Stimulated activated CD4-positive, alpha-beta T cell treated with anti-CD3 and anti-CD28 coated beads, TNF-alpha, amount 100 ng/mL, for 1 hour (primary cell): Measurements from ENCODE around the gene ELMO1.
A peak's percentile ranks its signal among the peaks of the same experiment; 100 is the strongest.

ENCODE experiments used
- DNase-seq, 3 donors: peaks; one replicate each; pipeline ENCODE4 v3.0.0-alpha.2; 2020; ENCODE audit warnings: low read depth in 3 of 3, low spot score in 1 of 3

Gene ELMO1

DNA sequence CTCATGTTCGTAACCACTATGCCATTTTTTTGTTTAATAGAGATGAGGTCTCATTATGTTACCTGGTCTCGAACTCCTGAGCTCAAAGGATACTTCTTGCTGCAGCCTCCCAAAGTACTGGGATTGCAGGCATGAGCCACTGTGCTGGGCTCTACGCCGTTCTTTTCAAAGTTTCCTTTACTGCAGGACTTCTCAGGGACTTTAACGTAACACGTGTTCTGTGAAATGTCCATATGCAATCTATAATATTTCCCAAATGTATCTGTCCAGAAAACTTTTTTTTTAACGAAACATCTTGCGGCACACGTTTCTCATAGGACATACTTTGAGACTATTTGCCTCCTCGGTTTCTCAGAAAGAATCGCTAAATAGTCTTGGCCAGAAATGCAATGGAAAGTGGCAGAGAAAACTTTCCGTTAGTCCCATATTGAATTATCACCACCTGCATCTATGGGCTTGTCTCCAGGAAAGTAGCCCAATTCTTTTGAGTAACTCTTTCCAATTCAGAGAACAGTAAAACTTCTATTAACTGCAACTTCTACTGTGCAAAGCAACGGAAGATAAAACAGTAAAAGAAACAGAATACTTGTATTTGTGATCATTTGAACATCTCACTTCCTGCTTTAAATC, 96.3 kb downstream of the ELMO1 start:
- DNase-seq, result no peak

DNA sequence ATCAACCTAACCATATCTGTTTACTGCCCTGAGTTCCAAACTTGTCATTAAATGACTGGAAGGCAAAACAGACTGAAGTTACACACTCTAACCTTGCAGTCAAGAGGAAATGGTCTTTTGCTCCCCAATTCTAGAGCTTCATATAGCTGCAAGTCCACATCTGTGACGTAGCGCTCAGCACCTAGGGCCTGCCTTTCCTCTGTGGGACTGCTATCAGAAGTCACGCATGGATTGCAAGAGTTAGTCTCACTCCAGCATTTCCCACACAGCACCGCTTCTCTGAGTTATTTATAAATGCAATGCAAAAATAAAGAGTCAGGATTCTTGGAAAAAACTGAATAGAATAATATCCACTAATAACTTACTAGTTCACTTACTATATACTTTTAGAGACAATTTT, 96.9 kb downstream of the ELMO1 start:
- no peak for DNase-seq

DNA sequence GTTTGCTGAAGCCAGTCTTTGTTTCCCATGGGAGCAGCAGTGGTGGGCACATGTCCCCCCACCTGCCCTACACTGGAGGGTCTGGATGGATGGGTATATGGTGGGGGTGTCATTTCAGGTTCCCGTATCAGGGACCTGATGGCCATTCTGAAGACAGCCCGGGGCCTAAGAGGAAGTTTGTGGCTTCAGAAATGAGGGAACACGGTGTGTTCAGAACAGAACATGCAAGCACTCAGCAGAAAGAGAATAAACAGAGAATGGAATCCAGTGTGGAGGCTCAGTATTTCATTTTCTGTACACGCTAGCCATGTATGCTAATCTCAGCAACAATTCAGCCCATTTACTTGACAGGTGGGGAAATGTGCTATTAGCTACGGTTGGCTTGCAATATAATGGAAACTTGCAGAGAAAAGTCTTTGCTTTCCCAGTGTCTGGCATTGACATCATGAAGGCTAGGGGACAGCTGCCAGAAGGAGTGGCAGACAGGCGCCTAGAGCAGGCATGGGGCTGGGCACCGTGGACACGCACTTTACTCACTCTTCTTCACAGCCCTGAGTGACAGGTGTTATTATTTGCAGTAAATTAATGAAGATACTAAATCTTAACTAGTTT, 98.6 kb downstream of the ELMO1 start:
- DNase-seq, result no peak

DNA sequence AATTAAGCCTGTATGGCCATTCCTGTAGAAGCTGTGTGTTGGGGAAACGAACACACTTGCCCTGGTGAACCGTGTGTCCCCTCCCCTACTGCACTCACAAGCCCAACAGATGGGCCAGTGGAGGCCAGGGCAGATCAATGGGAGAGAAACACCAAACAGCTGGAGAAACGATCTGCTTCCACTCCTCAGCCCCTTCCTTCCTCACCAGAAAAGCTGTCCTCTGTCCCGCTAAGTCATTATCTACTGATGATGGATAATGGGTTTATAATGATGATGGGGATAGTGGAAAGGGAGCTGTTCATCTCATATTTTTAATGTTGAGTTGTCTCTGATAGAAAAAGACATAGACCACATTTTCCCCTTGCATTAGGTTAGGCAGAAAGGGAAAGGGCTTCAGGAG, 99.7 kb downstream of the ELMO1 start:
- DNase-seq, result no peak

DNA sequence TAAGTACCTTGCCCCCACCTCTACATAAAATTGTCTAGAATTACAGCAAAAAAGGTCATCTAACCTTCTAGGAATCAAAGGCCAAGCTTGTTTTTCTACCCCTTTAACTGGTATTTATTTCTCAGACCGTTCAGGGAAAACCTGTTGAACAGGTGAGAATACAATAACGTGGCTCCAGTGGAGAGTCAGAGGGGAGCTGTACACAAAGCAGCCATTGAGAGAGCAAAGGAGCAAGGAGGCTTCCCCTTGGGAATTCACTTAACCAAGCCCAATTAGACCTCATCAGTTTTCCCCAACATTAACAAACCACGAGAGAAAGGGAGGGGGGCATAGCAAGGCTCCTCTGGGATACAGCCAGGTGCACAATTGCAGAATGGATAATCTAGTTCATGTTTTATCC, 101.9 kb downstream of the ELMO1 start:
- no peak for DNase-seq

DNA sequence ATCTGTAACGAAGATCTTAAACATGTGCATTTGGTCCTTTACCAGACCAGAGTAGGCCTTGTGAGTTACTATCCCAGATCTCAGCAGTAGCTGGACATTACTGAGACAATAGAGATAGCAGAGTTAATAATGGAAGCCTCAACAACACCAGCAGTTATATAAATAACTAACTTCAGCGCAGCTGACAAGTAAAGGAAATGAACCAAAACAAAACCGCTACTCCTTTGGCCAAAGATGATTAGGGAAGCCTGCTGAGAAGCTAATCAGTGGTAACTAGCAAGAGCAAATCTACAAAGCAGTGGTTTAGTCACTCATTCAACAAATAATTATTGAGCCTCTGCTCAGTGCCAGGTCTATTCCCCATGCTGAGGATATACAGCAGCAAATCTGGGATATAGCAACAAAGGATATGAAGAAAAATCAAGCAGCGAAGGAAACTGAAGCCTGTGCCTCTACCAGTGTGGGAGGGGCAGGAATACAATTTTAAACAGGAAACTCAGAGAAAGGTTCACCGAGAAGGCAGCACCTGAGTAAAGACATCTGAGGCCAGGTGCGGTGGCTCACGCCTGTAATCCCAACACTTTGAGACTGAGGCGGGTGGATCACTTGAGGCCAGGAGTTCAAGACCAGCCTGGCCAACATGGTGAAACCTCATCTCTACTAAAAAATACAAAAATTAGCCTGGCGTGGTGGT, 103.6 kb downstream of the ELMO1 start:
- no peak for DNase-seq

DNA sequence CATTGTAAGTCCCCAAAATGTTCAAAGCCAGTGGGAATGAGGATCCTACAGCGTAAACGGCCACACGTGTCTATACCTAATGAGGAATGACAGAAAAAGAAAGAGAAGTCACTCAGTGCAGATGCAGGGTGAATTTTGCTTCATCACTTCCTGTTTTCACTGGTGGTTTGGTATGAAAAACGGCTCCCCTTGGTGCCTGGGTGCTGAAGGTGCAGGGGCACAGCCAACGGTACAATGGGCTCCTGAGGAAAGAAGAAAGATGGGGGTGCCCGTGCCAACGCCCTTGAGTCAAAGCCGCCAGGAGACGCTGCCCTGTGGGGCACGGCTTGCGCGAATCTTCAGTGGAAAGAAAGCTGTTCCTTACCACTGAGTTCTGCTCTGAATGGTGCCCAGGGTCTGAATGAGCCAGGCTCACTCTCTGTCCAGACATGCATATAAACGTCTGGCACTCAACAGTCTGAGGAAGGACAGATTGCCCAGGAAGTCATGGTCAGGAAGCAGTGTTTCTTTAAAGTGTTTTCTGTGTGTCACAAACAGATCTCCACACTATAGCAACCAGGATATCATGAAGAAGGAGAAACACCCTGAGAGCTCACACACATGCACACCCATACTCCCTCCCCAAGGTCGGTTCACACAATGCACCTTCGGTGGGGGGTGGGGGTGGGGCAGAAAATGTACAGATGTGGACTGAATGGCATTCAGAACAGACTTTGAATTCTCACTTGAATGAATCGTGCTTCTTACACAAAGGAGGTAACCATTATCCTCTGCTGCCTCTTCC, 105.8 kb downstream of the ELMO1 start:
- DNase-seq, result peak; percentile 38 to 49 (median 40)

DNA sequence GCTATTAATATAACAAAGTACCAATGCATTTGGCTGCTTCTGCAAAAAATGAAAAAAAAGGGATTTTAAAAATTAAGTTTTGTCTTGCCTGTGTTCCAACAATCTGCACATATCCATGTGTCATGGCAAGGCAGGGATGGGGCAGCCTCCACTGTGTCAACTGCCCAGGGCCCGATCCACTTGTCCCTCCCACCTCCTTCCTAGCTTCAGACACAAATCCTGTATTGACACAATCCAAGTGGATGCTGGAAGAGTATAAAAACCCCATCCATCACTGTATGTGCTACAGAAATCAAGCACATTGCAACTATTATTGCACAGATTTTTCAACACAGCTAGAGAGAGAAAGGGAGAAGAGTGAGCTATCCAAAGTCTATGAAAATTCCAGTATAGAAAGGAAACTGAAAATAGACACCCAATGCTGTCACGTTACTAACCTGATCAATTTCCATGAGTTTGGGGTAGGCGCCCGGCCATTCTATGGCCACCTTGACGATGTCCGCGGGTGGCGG, 106.4 kb downstream of the ELMO1 start:
- no peak for DNase-seq

DNA sequence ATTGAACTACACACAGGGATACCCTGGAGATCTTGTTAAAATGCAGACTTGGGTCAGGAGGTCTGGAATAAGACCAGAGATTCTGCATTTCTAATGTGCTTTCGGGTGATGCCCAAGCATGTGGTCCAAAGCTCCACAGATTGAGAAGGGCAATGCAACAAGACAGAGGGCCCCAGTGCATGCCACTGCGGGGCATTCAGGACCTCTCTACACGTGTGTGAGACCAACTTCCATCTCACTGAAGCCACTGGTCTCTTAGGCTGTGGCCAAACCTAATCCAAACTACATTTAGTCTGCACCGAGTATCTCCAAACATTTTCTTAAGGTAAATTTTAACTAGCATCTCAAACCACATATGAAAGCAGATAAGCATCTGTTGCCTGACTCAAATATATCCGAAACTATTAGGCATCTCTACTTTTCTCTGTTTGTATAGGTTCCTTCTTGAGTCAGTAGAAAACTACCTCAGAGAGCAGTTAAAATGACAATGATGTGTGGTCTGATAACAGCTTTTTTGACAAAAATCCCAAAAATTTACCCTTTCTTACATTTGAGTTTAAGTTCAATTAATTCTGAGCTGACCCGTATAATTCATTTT, 107.5 kb downstream of the ELMO1 start:
- DNase-seq, result no peak

DNA sequence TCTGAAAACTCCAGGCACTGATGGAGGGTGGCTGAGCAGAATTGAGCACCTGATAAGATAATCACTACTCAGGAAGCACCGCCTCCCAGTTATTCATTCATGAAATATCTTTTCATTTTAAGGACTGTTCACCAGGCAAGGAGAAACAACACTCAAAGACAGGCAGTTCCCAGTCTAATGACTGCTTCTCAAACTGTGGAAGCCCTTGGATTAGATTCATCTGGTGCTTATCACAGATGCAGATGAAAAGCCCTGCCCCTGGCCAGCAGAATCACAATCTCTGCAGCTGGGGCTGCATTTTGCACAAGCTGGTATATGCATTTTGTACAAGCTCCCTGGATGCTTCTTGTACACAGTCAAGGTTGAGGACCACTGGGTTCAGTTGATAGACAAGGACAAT, 109.7 kb downstream of the ELMO1 start:
- DNase-seq, result no peak

DNA sequence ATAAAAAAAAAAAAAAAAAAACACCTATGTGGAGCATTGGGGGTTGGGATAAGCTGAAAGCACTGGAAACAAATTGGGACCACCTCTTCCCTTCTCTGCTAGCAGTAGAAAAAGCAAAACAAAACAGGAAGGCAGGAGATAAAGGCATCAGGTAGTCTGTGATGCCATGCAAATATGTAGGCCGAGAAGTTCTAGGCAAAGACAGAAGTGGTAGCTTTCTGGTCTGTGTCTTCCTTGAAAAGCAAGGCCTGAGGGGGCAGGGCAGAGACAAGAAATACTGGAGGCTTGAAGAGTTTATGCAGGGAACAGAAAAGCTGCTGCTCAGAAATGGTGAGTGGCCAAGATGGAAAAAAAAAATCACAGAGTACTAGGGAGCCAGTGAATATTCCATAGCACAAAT, 111.1 kb downstream of the ELMO1 start:
- DNase-seq, result no peak

DNA sequence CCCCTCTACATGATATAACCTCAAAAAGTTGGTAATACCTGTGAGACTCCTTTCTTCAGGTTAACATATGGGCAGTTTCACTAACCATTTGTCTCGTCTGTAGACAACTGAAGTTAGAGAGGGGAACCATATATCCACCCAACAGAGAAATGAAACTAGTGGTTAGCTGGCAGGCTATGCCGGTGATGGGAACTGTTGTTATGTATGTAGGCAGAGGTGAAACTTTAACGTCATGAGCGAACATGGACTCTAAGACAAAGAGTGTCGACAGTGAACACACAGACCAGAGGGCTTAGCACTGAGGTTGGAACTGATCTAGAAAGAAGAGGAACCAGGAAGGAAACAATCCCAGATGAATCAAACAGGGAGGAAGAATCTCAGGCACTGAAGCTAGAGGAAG, 112.4 kb downstream of the ELMO1 start:
- no peak for DNase-seq

DNA sequence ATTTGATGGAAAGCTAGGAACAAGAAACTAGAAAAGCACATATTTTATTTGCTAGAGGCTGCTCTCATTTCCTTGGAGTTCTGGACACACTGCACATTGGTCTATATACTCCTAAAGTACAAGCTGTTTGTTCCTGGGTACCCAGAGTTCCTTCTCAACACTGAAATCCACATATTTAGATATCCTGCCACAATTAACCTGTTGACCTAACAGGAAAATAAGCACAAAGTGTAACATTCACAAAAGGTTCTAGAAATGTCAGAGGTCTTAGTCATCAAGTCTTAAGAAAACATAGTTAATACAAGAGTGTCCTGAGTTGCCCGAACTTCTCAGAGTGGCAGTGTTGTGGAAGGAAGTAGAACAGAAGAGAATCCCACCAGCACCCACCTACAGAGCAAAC, 115.6 kb downstream of the ELMO1 start:
- DNase-seq, result no peak

DNA sequence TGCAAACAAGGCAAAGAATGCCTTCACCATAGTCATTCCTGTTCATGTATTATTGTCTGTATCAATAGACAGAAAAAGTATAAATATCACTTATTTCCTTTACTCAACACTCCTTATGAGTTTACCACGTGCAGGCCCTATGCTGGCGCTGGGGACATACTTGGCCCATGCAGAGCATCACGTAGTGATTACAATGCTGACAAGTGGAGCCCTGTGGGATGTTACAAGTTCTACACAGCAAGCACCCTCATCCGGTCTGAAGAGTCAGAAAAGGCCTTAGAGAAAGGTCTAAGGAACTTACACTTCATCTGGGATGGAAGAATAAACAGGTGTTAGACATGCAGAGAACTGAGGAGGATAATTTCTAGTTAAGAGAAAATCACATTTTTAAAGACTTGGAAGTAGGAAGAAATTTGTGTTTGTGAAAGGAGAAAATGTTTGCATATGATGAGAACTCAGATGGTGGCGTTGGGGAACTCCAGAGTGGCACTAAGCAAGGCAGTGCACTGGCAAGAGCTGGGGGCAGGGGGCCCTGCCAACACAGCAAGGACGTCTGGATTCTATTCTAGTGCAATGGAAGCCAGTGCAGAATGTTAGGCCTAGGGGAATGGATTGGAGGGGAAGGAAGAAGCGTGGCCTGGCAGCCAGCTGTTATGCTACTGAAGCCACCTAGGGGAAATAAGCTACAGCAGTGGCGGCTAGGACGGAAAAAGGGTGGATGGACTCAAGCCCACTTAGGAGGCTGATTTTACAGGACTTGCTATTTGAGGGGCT, 116.2 kb downstream of the ELMO1 start:
- DNase-seq, result no peak

DNA sequence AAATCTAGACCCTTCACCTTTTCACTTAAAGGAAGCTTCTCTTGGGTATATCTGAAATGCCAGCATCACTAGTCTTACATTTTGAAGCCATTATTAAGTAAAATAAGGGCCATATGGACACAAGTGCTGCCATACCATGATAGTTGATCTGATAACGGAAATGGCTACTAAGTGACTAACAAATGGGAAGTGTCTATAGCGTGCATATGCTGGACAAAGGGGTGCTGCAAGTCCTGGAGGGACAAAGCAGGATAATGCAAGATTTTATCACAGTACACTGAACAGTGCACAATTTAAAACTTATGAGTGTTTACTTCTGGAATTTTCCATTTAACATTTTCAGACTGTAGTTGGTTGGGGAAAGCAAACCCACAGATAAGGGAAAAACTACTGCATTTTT, 117.9 kb downstream of the ELMO1 start:
- DNase-seq, result no peak

DNA sequence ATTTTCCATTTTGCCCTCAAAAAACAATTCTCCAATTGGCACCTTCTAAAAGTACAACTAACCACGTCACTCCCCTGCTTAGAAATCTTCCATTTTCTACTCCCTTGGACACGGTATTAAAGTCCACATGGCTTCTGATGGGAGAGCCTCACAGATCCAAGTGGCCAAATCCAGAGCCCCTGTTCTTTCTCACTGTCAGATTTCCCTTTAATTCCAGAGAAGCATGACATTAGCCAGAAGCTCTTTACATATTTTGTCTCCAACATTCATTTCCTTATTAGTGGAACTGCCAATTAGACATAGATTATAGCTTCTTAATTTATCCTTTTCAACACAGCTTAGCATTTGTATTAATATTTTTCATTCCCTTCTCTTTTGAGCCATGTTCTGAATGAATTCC, 118.7 kb downstream of the ELMO1 start:
- DNase-seq, result no peak

DNA sequence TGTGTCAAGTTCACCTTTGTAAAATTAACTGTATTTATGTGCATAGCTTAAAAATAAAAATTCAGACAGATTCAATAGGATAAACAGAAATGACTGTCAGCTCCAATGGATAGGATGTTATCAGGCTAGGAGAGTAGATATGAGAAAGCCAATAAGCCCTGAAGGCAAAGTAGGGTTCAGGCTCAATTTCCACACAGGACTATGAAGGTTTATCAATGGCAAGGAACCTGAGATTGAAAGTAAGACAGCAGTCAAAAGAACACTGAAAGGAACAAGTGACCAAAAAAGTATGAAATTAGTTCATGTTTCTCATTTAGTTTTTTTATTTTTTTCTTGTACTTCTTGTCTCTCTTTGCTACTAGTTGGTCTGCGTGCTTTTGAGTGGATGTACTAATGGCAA, 121.4 kb downstream of the ELMO1 start:
- no peak for DNase-seq

DNA sequence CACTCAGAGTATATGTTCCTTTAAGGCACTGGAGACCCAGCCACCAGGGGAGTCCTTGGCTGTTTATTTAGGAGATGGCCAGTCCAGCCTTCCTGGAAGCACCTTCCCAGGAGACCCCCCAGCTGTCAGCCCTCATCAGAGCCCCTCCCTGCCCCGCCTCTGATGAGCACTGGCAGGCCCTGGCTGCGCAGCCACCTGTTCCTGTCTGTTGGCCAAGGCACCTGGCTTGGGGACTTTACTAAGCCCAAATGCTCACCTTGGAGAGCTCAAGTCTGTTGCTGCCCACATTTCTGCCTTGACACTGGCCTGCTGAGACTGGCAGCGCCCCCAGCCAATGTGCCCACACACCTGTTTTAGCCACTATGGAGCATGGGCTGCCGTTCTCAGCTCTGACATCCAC, 124.7 kb downstream of the ELMO1 start:
- no peak for DNase-seq

DNA sequence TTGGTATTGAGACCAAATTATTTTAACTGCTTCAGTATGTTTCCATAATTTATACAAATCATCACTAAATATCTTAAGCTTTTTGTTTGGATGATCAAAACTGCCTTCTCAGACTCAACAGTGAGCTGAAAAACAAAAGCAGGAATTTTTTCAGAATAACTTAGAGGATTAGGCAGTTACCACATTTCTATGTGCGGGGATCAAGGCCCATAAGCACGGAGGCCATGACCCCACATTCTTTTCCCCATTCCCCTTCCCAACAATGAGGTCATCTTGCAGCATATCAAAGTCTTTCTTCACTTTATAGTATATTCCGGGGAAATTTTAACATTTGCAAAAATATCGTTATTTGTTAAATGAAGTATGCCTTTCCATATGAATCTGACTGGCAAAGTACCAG, 125.8 kb downstream of the ELMO1 start:
- no peak for DNase-seq

DNA sequence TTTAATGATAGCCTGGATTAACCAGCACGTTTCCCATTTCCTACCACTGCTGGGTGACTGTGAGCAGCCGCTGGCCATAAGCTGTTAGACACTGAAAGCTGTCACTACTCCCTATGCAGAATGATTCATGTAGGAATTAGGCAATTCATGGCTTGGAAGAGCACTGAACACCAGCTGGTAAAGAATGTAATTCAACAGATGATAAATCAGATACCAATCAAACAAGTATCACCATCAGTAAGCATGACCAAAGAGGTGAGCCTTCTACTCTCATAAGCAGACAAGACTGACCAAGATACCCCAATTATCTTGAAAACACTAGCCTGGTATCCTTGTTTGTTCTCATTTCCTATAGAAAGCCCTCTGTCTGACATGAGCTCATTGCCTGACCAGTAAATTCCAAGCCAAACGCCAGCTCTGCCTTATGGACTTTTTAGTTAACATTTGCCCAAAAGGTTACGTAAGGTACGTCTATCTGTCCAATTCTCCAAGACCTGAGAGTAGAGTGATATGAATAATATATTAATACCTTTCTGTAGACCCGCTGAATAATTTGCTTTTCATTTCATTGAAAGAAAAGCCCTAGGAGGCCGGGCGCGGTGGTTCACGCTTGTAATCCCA, 127.7 kb downstream of the ELMO1 start:
- DNase-seq, result no peak
